Thyroid gland (tissue), 4 donors: ENCODE measurements around the gene MYG1. TPM values are rescaled to one million over a fixed set of nuclear protein-coding genes. Genes with fewer than 3 reads are reported as not detected.

Experiments used
- DNase-seq, 2 donors: peaks; one replicate each; pipeline ENCODE4 v3.0.0-alpha.2; 2019
- H3K27ac ChIP-seq, 3 donors: fragments of 200-600 bp; sonication (generic); 1 replicate in 2 of 3; 2 replicates in 1 of 3; pipeline ENCODE4 v1.5.1; 2016 to 2019; ENCODE audit warnings: mild to moderate bottlenecking in 1 of 3, moderate library complexity in 1 of 3
- H3K27me3 ChIP-seq: fragments of 200-600 bp; sonication (generic); one replicate; pipeline ENCODE4 v1.5.1; 2019
- H3K36me3 ChIP-seq, 2 donors: fragments of 200-600 bp; sonication (generic); one replicate each; pipeline ENCODE4 v1.5.1; 2016 to 2019
- H3K4me1 ChIP-seq, 2 donors: fragments of 200-600 bp; sonication (generic); one replicate each; pipeline ENCODE4 v1.5.1; 2017 to 2019
- H3K4me3 ChIP-seq, 3 donors: fragments of 200-600 bp; sonication (generic); replicated peaks in 1 of 3; 1 replicate in 2 of 3; 2 replicates in 1 of 3; pipeline ENCODE4 v1.5.1; 2016; ENCODE audit warnings: mild to moderate bottlenecking in 1 of 3
- H3K9me3 ChIP-seq: fragments of 200-600 bp; sonication (generic); one replicate; pipeline ENCODE4 v1.5.1; 2017
- POLR2A ChIP-seq, 2 donors: fragments of 450-650 bp; IDR thresholded peaks; one replicate each; pipeline ENCODE4 v1.6.1; 2017; ENCODE audit warnings: antibody characterized with exemption in 2 of 2, mild to moderate bottlenecking in 2 of 2, moderate library complexity in 1 of 2
- WGBS, 2 donors: methylation state at CpG; one replicate each; pipeline ENCODE4 v1.1.5; 2017; 5-methylcytosine and 5-hydroxymethylcytosine counted together
- intact Hi-C: fragments of 100-400 bp; cut with DNase I; formaldehyde crosslinking; loops from one replicate; pipeline ENCODE4 v1.15.1; 2023
- total RNA-seq, 4 donors: library from RNA; depleted of rRNA; stranded (reverse); fragments of >200 nt; gene quantifications; one replicate each; pipeline ENCODE4 v1.2.3, GENCODE V29; 2016
- TF ChIP-seq, protein P1 (sequence below), 6 experiments: fragments of 200-600 bp in 3 of 6; fragments of 450-650 bp in 3 of 6; sonication (generic) in 3 of 6; IDR thresholded peaks; one replicate each; pipeline ENCODE4 v1.5.1; 2016 to 2019; ENCODE audit warnings: antibody characterized with exemption in 6 of 6, mild to moderate bottlenecking in 2 of 6, inconsistent platforms in 1 of 6, moderate library complexity in 1 of 6

The MYG1 gene
- total RNA-seq, 4 donors from 2014 or later: 36.7 to 63.8 (median 51.6) TPM

GRCh38 chr12:53336181-53336681 is 36.7 kb downstream of the MYG1 start, which contains the start of gene SP7:
SP7 (minus strand) TSS chr12:53336354; CDS start chr12:53335646, 708 bp downstream.
- H3K27me3 ChIP-seq: no peaks in the 10 kb centered on the region
- TF ChIP-seq POLR2A (IDR thresholded peaks at IDR 0.05): no peak
- TF ChIP-seq, protein P1, sequence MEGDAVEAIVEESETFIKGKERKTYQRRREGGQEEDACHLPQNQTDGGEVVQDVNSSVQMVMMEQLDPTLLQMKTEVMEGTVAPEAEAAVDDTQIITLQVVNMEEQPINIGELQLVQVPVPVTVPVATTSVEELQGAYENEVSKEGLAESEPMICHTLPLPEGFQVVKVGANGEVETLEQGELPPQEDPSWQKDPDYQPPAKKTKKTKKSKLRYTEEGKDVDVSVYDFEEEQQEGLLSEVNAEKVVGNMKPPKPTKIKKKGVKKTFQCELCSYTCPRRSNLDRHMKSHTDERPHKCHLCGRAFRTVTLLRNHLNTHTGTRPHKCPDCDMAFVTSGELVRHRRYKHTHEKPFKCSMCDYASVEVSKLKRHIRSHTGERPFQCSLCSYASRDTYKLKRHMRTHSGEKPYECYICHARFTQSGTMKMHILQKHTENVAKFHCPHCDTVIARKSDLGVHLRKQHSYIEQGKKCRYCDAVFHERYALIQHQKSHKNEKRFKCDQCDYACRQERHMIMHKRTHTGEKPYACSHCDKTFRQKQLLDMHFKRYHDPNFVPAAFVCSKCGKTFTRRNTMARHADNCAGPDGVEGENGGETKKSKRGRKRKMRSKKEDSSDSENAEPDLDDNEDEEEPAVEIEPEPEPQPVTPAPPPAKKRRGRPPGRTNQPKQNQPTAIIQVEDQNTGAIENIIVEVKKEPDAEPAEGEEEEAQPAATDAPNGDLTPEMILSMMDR (IDR thresholded peaks at IDR 0.05): no peak
- H3K27ac ChIP-seq: no peak within 1 kb of the TSS
- no peak within 1 kb of the TSS for H3K4me3 ChIP-seq
- no peaks in the 10 kb centered on the region for H3K9me3 ChIP-seq
- no peaks in the 10 kb centered on the region for H3K36me3 ChIP-seq
- H3K4me1 ChIP-seq: no peaks in the 10 kb centered on the region
- intact Hi-C loops: no loop called here
- DNase-seq: no peak
- WGBS, 2 donors: 38 to 49% methylated on average over 11 to 13 of the region's 15 CpGs

- no peak for TF ChIP-seq POLR2A (IDR thresholded peaks at IDR 0.05)
- Histone ChIP-seq H3K4me1 (no peaks in the 10 kb centered on the region), H3K27ac (no peak overlapping the region), H3K4me3 (no peak overlapping the region), H3K36me3 (no peaks in the 10 kb centered on the region), H3K9me3 (no peaks in the 10 kb centered on the region), H3K27me3 (no peaks in the 10 kb centered on the region)
- intact Hi-C loops: no loop called here
- DNase-seq: no peak
- WGBS, 2 donors: 35 to 40% methylated on average over 11 of the region's 11 CpGs
These were observed 38.5 kb downstream of the MYG1 start for GRCh38 chr12:53338017-53338416.

- TF ChIP-seq POLR2A (IDR thresholded peaks at IDR 0.05): no peak
- TF ChIP-seq, protein P1 (IDR thresholded peaks at IDR 0.05): no peak
- Histone ChIP-seq H3K36me3 (no peaks in the 10 kb centered on the region), H3K9me3 (no peaks in the 10 kb centered on the region), H3K27me3 (no peaks in the 10 kb centered on the region), H3K27ac (no peak overlapping the region), H3K4me3 (no peak overlapping the region), H3K4me1 (no peaks in the 10 kb centered on the region)
- intact Hi-C loops: no loop called here
- WGBS, 2 donors: 52 to 68% methylated on average over 6 of the region's 6 CpGs
- no peak for DNase-seq
These were observed 39.4 kb downstream of the MYG1 start for GRCh38 chr12:53338916-53339315.

DNA sequence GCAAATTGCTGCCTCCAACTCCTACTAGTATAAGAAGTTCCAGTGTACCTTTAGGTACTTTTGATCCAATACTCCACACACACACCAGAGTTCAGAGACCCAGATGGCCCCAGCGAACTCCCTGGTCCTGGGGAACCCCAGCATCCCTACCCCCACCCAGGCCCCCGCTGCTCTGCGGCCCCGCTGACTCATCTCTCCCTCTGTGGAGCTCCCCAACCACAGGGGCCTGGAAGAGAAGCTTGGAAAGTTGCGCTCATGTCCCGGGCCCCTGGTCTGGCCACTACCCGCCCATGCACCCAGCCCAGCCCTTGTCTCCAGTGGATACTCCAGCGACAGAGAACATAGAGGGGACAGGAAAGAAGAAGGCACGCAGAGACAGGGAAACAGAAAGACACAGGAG is 40.9 kb downstream of the MYG1 start:
- intact Hi-C loops: no loop called here
- no peak for TF ChIP-seq POLR2A (IDR thresholded peaks at IDR 0.05)
- TF ChIP-seq, protein P1 (IDR thresholded peaks at IDR 0.05): no peak
- no peaks in the 10 kb centered on the region for H3K9me3 ChIP-seq
- H3K4me1 ChIP-seq: peaks cover 3 to 9% of the 10 kb centered on the region in 2 donors
- H3K27ac ChIP-seq: no peak overlapping the region
- H3K36me3 ChIP-seq: no peaks in the 10 kb centered on the region
- no peak overlapping the region for H3K4me3 ChIP-seq
- H3K27me3 ChIP-seq: no peaks in the 10 kb centered on the region
- WGBS, 2 donors: 79 to 93% methylated on average over 9 of the region's 9 CpGs
- no peak for DNase-seq

DNA sequence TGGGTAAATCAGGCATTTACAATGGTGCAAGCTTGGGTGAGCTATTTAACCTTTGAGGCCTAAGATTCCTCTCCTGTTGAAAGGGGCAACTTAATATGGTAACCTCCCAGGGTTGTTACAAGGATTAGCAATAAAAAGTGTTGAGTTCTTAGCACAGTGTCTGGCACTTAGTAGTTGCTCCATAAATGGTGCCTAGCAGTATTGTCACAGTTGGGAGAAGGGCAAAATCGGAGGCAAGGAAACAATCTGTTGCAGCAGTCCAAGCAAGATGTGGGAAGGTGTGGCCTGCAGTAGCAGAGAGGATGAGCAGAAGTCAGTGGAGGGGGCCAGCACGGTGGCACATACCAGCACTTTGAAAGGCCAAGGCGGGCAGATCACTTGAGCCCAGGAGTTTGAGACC is 44.0 kb downstream of the MYG1 start:
- Histone ChIP-seq H3K27me3 (no peaks in the 10 kb centered on the region), H3K9me3 (no peaks in the 10 kb centered on the region), H3K27ac (no peak overlapping the region), H3K4me3 (no peak overlapping the region), H3K4me1 (peaks cover 3 to 18% of the 10 kb centered on the region in 2 donors), H3K36me3 (no peaks in the 10 kb centered on the region)
- no peak for DNase-seq
- TF ChIP-seq, protein P1 (IDR thresholded peaks at IDR 0.05): no peak
- TF ChIP-seq POLR2A (IDR thresholded peaks at IDR 0.05): no peak
- intact Hi-C loops: no loop called here
- 63% methylated on average over 3 of the region's 3 CpGs for WGBS, 2 donors
